H9 (cell line): ENCODE data around the gene MYLK4. TPM values are rescaled to one million over a fixed set of nuclear protein-coding genes. Genes with fewer than 3 reads are reported as not detected.
A peak's percentile ranks its signal among the peaks of the same experiment; 100 is the strongest.

ENCODE experiments used
- DNase-seq: peaks from one replicate; pipeline ENCODE4 v3.0.0-alpha.2; 2017
- H2AFZ ChIP-seq: one replicate; pipeline ENCODE4 v1.6.1; 2013; ENCODE audit warnings: mild to moderate bottlenecking, low read length, control low read depth, moderate library complexity
- H2AK5ac ChIP-seq: 2 replicates; pipeline ENCODE4 v1.6.1; 2013; ENCODE audit warnings: low read length, control low read depth, mixed read lengths; ENCODE audit not compliant: insufficient read length
- H2BK120ac ChIP-seq: one replicate; pipeline ENCODE4 v1.6.1; 2013; ENCODE audit warnings: low read depth, mild to moderate bottlenecking, low read length, control low read depth, inconsistent platforms; ENCODE audit not compliant: poor library complexity, severe bottlenecking
- H2BK12ac ChIP-seq: 2 replicates; pipeline ENCODE4 v1.6.1; 2013; ENCODE audit warnings: low read length, control low read depth, mixed read lengths, low read depth; ENCODE audit not compliant: insufficient read length
- H2BK15ac ChIP-seq: 2 replicates; pipeline ENCODE4 v1.6.1; 2013; ENCODE audit warnings: low read depth, low read length, control low read depth
- H2BK20ac ChIP-seq: one replicate; pipeline ENCODE4 v1.6.1; 2013; ENCODE audit warnings: low read depth, mild to moderate bottlenecking, low read length, control low read depth, inconsistent platforms; ENCODE audit not compliant: poor library complexity, severe bottlenecking
- H2BK5ac ChIP-seq: 2 replicates; pipeline ENCODE4 v1.6.1; 2013; ENCODE audit warnings: low read length, control low read depth, mixed read lengths; ENCODE audit not compliant: insufficient read length
- H3K14ac ChIP-seq: 2 replicates; pipeline ENCODE4 v1.6.1; 2013; ENCODE audit warnings: low read length, control low read depth; ENCODE audit not compliant: insufficient read depth
- H3K18ac ChIP-seq: 2 replicates; pipeline ENCODE4 v1.6.1; 2013; ENCODE audit warnings: low read depth, mild to moderate bottlenecking, mixed read lengths, low read length, control low read depth; ENCODE audit not compliant: insufficient read length
- H3K23ac ChIP-seq: 2 replicates; pipeline ENCODE4 v1.6.1; 2013; ENCODE audit warnings: low read length, control low read depth, mixed read lengths, low read depth; ENCODE audit not compliant: insufficient read length
- H3K23me2 ChIP-seq: 2 replicates; pipeline ENCODE4 v1.6.1; 2013; ENCODE audit warnings: low read depth, mild to moderate bottlenecking, mixed read lengths, low read length, control low read depth; ENCODE audit not compliant: insufficient read length, poor library complexity, severe bottlenecking
- H3K27ac ChIP-seq: 2 replicates; pipeline ENCODE4 v1.5.1; 2013; ENCODE audit warnings: low read length, control low read depth, mixed read lengths, low read depth; ENCODE audit not compliant: insufficient read length
- H3K27me3 ChIP-seq: 2 replicates; pipeline ENCODE4 v1.6.1; 2013; ENCODE audit warnings: low read length, control low read depth, inconsistent platforms; ENCODE audit not compliant: insufficient read depth
- H3K4ac ChIP-seq: 2 replicates; pipeline ENCODE4 v1.6.1; 2013; ENCODE audit warnings: low read depth, mild to moderate bottlenecking, control low read depth, inconsistent platforms, low read length, moderate library complexity
- H3K4me1 ChIP-seq: 2 replicates; pipeline ENCODE4 v1.6.1; 2013; ENCODE audit warnings: low read length, control low read depth, inconsistent platforms; ENCODE audit not compliant: insufficient read depth
- H3K4me2 ChIP-seq: 2 replicates; pipeline ENCODE4 v1.6.1; 2013; ENCODE audit warnings: low read length, control low read depth, mixed read lengths; ENCODE audit not compliant: insufficient read length, insufficient read depth
- H3K56ac ChIP-seq: 2 replicates; pipeline ENCODE4 v1.6.1; 2013; ENCODE audit warnings: low read depth, mild to moderate bottlenecking, mixed read lengths, low read length, control low read depth; ENCODE audit not compliant: insufficient read length
- H3K79me1 ChIP-seq: 2 replicates; pipeline ENCODE4 v1.6.1; 2013; ENCODE audit warnings: low read depth, mild to moderate bottlenecking, moderate library complexity, low read length, control low read depth, inconsistent platforms; ENCODE audit not compliant: insufficient read depth, poor library complexity, severe bottlenecking
- H3K79me2 ChIP-seq: 2 replicates; pipeline ENCODE4 v1.6.1; 2013; ENCODE audit warnings: low read length, control low read depth, inconsistent platforms; ENCODE audit not compliant: insufficient read depth
- H3K9ac ChIP-seq: 2 replicates; pipeline ENCODE4 v1.6.1; 2013; ENCODE audit warnings: low read length, control low read depth, mixed read lengths; ENCODE audit not compliant: insufficient read length; ENCODE audit errors: extremely low read depth
- H3K9me3 ChIP-seq: one replicate; pipeline ENCODE4 v1.6.1; 2013; ENCODE audit warnings: low read depth, low read length, inconsistent platforms; ENCODE audit not compliant: control insufficient read depth
- H3T11ph ChIP-seq: one replicate; pipeline ENCODE4 v1.6.1; 2013; ENCODE audit warnings: mild to moderate bottlenecking, low read length, control low read depth, inconsistent platforms
- H4K20me1 ChIP-seq: one replicate; pipeline ENCODE4 v1.6.1; 2013; ENCODE audit not compliant: control insufficient read depth, insufficient read length, insufficient read depth
- H4K5ac ChIP-seq: 2 replicates; pipeline ENCODE4 v1.6.1; 2013; ENCODE audit warnings: low read depth, mild to moderate bottlenecking, mixed read lengths, low read length, control low read depth; ENCODE audit not compliant: insufficient read length
- H4K8ac ChIP-seq: replicated peaks from 2 replicates; pipeline ENCODE4 v1.6.1; 2013; ENCODE audit warnings: low read length, control low read depth, mixed read lengths, low read depth; ENCODE audit not compliant: insufficient read length
- H4K91ac ChIP-seq: 2 replicates; pipeline ENCODE4 v1.6.1; 2013; ENCODE audit warnings: low read depth, mild to moderate bottlenecking, moderate library complexity, mixed read lengths, low read length, control low read depth; ENCODE audit not compliant: insufficient read length
- H3K27ac Mint-ChIP-seq, 3 experiments: 2 replicates in 2 of 3; 3 replicates in 1 of 3; pipeline ENCODE4 v1.8.0; 2020 to 2021; ENCODE audit warnings: mixed read lengths in 3 of 3, mild to moderate bottlenecking in 1 of 3, moderate library complexity in 1 of 3
- H3K27me3 Mint-ChIP-seq: 2 replicates; pipeline ENCODE4 v1.8.0; 2021; ENCODE audit warnings: low read depth, mild to moderate bottlenecking, moderate library complexity, mixed read lengths
- H3K36me3 Mint-ChIP-seq, 3 experiments: 2 replicates in 2 of 3; 3 replicates in 1 of 3; pipeline ENCODE4 v1.8.0; 2020 to 2021; ENCODE audit warnings: low read depth in 3 of 3, mixed read lengths in 3 of 3; ENCODE audit not compliant: insufficient read depth in 1 of 3
- H3K4me1 Mint-ChIP-seq, 2 experiments: 2 replicates each; pipeline ENCODE4 v1.8.0; 2020; ENCODE audit warnings: mixed read lengths in 2 of 2
- H3K4me3 Mint-ChIP-seq, 2 experiments: 2 replicates in 1 of 2; 3 replicates in 1 of 2; pipeline ENCODE4 v1.8.0; 2020 to 2021; ENCODE audit warnings: mild to moderate bottlenecking in 2 of 2, mixed read lengths in 2 of 2, moderate library complexity in 1 of 2
- H3K9me3 Mint-ChIP-seq, 2 experiments: 2 replicates in 1 of 2; 3 replicates in 1 of 2; pipeline ENCODE4 v1.8.0; 2020; ENCODE audit warnings: mild to moderate bottlenecking in 2 of 2, mixed read lengths in 2 of 2, moderate library complexity in 1 of 2
- CTCF ChIP-seq: fragments of 200-600 bp; sonication (generic); conservative IDR thresholded peaks from 3 replicates; pipeline ENCODE4 v1.8.0; 2021; ENCODE audit warnings: antibody characterized with exemption, mild to moderate bottlenecking
- WGBS: extraction: QIAGEN DNeasy Blood & Tissue Kit; methylation state at CpG from one replicate; pipeline ENCODE4 v1.1.7; 2013; ENCODE audit warnings: missing lambda C conversion rate, low lambda C conversion rate, mixed read lengths; ENCODE audit not compliant: insufficient read length; ENCODE audit errors: extremely low coverage; 5-methylcytosine and 5-hydroxymethylcytosine counted together
- total RNA-seq: library from RNA; stranded (reverse); gene quantifications from 2 replicates; pipeline ENCODE4 v1.2.1, GENCODE V29; 2021

Gene MYLK4
- total RNA-seq, 1 experiment from 2014 or later = 0.28 TPM

- Histone ChIP-seq H4K8ac (peak overlapping the region; percentile 43), H2BK12ac (no peak overlapping the region), H2AK5ac (no peak overlapping the region), H3K79me1 (no peaks in the 10 kb centered on the region), H3K9me3 (no peaks in the 10 kb centered on the region), H3T11ph (no peak overlapping the region), H2BK120ac (no peak overlapping the region), H2AFZ (no peak overlapping the region), H3K4ac (no peak overlapping the region), H3K27me3 (no peaks in the 10 kb centered on the region), H3K4me1 (peaks cover 10% of the 10 kb centered on the region; the same call in 1 of the 2 replicates), H3K18ac (peak overlapping the region; percentile 56), H3K79me2 (no peaks in the 10 kb centered on the region), H3K4me2 (no peak overlapping the region), H3K23ac (peak overlapping the region; percentile 72), H3K14ac (no peak overlapping the region), H2BK15ac (no peak overlapping the region), H3K9ac (no peak overlapping the region), H2BK5ac (no peak overlapping the region), H4K91ac (no peak overlapping the region), H4K5ac (no peak overlapping the region), H3K56ac (no peak overlapping the region), H2BK20ac (peak overlapping the region; percentile 94), H3K27ac (no peak overlapping the region), H4K20me1 (no peaks in the 10 kb centered on the region), H3K23me2 (no peaks in the 10 kb centered on the region)
- no peak for DNase-seq
- Mint-ChIP-seq H3K27me3 (peaks cover 15% of the 10 kb centered on the region), H3K4me1 (peaks cover 29 to 30% of the 10 kb centered on the region in 2 experiments), H3K36me3 (peaks cover 3 to 11% (median 6%) of the 10 kb centered on the region in 3 experiments; a peak in 3 of 7 replicates), H3K27ac (peak overlapping the region in 2 of 3 experiments; percentile 16; a peak in 3 of 7 replicates), H3K4me3 (no peak overlapping the region; a peak in 2 of 5 replicates), H3K9me3 (no peaks in the 10 kb centered on the region)
- no CpG with 5 or more reads among the region's 14 CpGs for WGBS
- no peak for TF ChIP-seq CTCF
These were observed 109.5 kb downstream of the MYLK4 start for GRCh38 chr6:2641044-2641725.
